A673 (cell line): Measurements from ENCODE around the gene LY6G5C. TPM values are rescaled to one million over a fixed set of nuclear protein-coding genes. Genes with fewer than 3 reads are reported as not detected.

Source experiments
- BruUV-seq: library from RNA; stranded (reverse); fragments of 400-500 nt; replicated peaks from 2 replicates; lab custom pipeline; 2021; lab: Mats Ljungman, UMichigan
- CTCF ChIA-PET: fragments of 300-600 bp; sonication (Branson Sonifier 250); formaldehyde crosslinking; loops from one replicate; lab custom pipeline; 2022; ENCODE audit warnings: antibody characterized with exemption; lab: Charles Lee
- POLR2A ChIA-PET: fragments of 300-600 bp; sonication (Branson Sonifier 250); formaldehyde crosslinking; loops from one replicate; lab custom pipeline; 2022; ENCODE audit warnings: antibody characterized with exemption; ENCODE audit not compliant: low non-redundant PET; lab: Charles Lee
- DNase-seq: peaks from one replicate; pipeline ENCODE4 v3.0.0-alpha.2; 2015; ENCODE audit warnings: low spot score
- H3K27ac ChIP-seq: fragments of 200-600 bp; sonication (generic); 2 replicates; pipeline ENCODE4 v1.5.1; 2016; ENCODE audit warnings: mixed run types, low read depth, mild to moderate bottlenecking, mixed read lengths, antibody characterized with exemption, low read length; ENCODE audit not compliant: poor library complexity, severe bottlenecking
- H3K27me3 ChIP-seq: fragments of 200-600 bp; sonication (generic); replicated peaks from 2 replicates; pipeline ENCODE4 v1.6.1; 2017; ENCODE audit warnings: mixed run types, low read depth, mild to moderate bottlenecking, mixed read lengths, antibody characterized with exemption, low read length; ENCODE audit not compliant: insufficient read depth, poor library complexity
- H3K36me3 ChIP-seq: fragments of 200-600 bp; sonication (generic); 2 replicates; pipeline ENCODE4 v1.6.1; 2016; ENCODE audit warnings: mixed run types, mild to moderate bottlenecking, mixed read lengths, antibody characterized with exemption, low read length; ENCODE audit not compliant: insufficient read depth, poor library complexity, severe bottlenecking
- H3K4me1 ChIP-seq: fragments of 200-600 bp; sonication (generic); 2 replicates; pipeline ENCODE4 v1.6.1; 2017; ENCODE audit warnings: mixed run types, mild to moderate bottlenecking, mixed read lengths, antibody characterized with exemption, low read length; ENCODE audit not compliant: insufficient read depth, poor library complexity, severe bottlenecking
- H3K4me3 ChIP-seq: fragments of 200-600 bp; sonication (generic); 2 replicates; pipeline ENCODE4 v1.5.1; 2016; ENCODE audit warnings: low read depth, mixed run types, mild to moderate bottlenecking, mixed read lengths, low read length; ENCODE audit not compliant: poor library complexity, severe bottlenecking
- H3K9me3 ChIP-seq: fragments of 200-600 bp; sonication (generic); 2 replicates; pipeline ENCODE4 v1.6.1; 2016; ENCODE audit warnings: mixed run types, low read depth, mild to moderate bottlenecking, mixed read lengths, antibody characterized with exemption, low read length; ENCODE audit not compliant: poor library complexity, severe bottlenecking
- CTCF ChIP-seq: fragments of 300-800, 200-600 bp; sonication (generic); conservative IDR thresholded peaks from 2 replicates; pipeline ENCODE4 v1.5.1; 2017; ENCODE audit warnings: low read depth, mild to moderate bottlenecking, antibody characterized with exemption, low read length, moderate library complexity, mixed read lengths
- EZH2 ChIP-seq: fragments of 200-600 bp; sonication (generic); IDR thresholded peaks from 2 replicates; pipeline ENCODE4 v1.6.1; 2017; ENCODE audit warnings: borderline replicate concordance, low read depth, mild to moderate bottlenecking, mixed read lengths, antibody characterized with exemption, low read length; ENCODE audit not compliant: poor library complexity, severe bottlenecking
- intact Hi-C: fragments of 100-400 bp; cut with micrococcal nuclease; formaldehyde crosslinking; loops from one replicate; pipeline ENCODE4 v1.10.0; 2022; ENCODE audit not compliant: unreplicated experiment
- total RNA-seq: library from RNA; stranded (reverse); gene quantifications from 2 replicates; pipeline ENCODE4 v1.2.3, GENCODE V29; 2021

Gene LY6G5C
- total RNA-seq, 1 experiment from 2014 or later: 6.8 TPM

- Histone ChIP-seq H3K27me3 (no peaks in the 10 kb centered on the region), H3K4me3 (peak within 1 kb of the TSS; percentile 94), H3K27ac (peak within 1 kb of the TSS; percentile 97), H3K4me1 (peaks cover 21% of the 10 kb centered on the region), H3K36me3 (peaks cover 46% of the 10 kb centered on the region), H3K9me3 (no peaks in the 10 kb centered on the region)
- peak; percentile 98 for DNase-seq
- BruUV-seq: no TSS peak
- ChIA-PET CTCF (interaction anchor here (0.6 to 1.0 kb wide), 3 partner anchors 66 to 287 kb away, joined by 3 read pairs; no protein-coding TSS in a partner anchor), POLR2A (interaction anchor here (0.7 kb wide), 1 partner anchor 233 kb away, joined by 4 read pairs; no protein-coding TSS in a partner anchor)
- intact Hi-C loops: loop anchor here (2.0 to 5.0 kb wide), 3 partner anchors 43 to 170 kb away; partner anchors contain the start of gene PRRC2A
- no peak for TF ChIP-seq CTCF
- no peak for TF ChIP-seq EZH2
Observed at GRCh38 chr6:31664790-31665500, 15.9 kb downstream of the LY6G5C start, which contains the start of gene GPANK1. Gene GPANK1, minus strand, starts transcription at chr6:31664997. Its CDS starts 519 bp downstream, at chr6:31664478.

GRCh38 chr6:31663961-31664789 lies 16.7 kb downstream of the LY6G5C start:
- no peak for TF ChIP-seq CTCF
- TF ChIP-seq EZH2: no peak
- intact Hi-C loops: loop anchor here (2.0 to 5.0 kb wide), 3 partner anchors 42 to 171 kb away; partner anchors contain the start of gene PRRC2A
- H3K9me3 ChIP-seq: no peaks in the 10 kb centered on the region
- CTCF ChIA-PET: interaction anchor here (0.5 to 1.0 kb wide), 4 partner anchors 65 to 288 kb away, joined by 3 read pairs; no protein-coding TSS in a partner anchor
- H3K36me3 ChIP-seq: peaks cover 39% of the 10 kb centered on the region
- DNase-seq: peak; percentile 83
- peak overlapping the region; percentile 97 for H3K27ac ChIP-seq
- H3K4me3 ChIP-seq: peak overlapping the region; percentile 94
- peaks cover 24% of the 10 kb centered on the region for H3K4me1 ChIP-seq
- TSS peak; percentile 65 for BruUV-seq
- H3K27me3 ChIP-seq: no peaks in the 10 kb centered on the region
- POLR2A ChIA-PET: interaction anchor here (0.5 to 0.7 kb wide), 3 partner anchors 12 to 234 kb away, joined by 3 to 6 read pairs (median 4); partner anchors contain the start of gene BAG6

- TF ChIP-seq CTCF (no peak), EZH2 (no peak)
- no peak for DNase-seq
- BruUV-seq: no TSS peak
- peak overlapping the region; percentile 94 for H3K4me3 ChIP-seq
- H3K36me3 ChIP-seq: peaks cover 30% of the 10 kb centered on the region
- ChIA-PET CTCF (interaction anchor here (0.6 kb wide), 1 partner anchor 43 kb away, joined by 7 read pairs; the partner anchor contains the start of gene PRRC2A), POLR2A (interaction anchor here (0.6 kb wide), 1 partner anchor 11 kb away, joined by 3 read pairs; the partner anchor contains the start of gene BAG6)
- peaks cover 32% of the 10 kb centered on the region for H3K4me1 ChIP-seq
- intact Hi-C loops: loop anchor here (5.0 kb wide), 1 partner anchor 41 kb away; the partner anchor contains the start of gene PRRC2A
- peak overlapping the region; percentile 97 for H3K27ac ChIP-seq
- H3K9me3 ChIP-seq: no peaks in the 10 kb centered on the region
- H3K27me3 ChIP-seq: no peaks in the 10 kb centered on the region
Observed at GRCh38 chr6:31663126-31663960, 17.5 kb downstream of the LY6G5C start.
